Choroid plexus epithelial cell (primary cell): ENCODE results near the gene SPAM1.
A peak's percentile ranks its signal among the peaks of the same experiment; 100 is the strongest.

ENCODE experiments used
- DNase-seq: peaks from one replicate; pipeline ENCODE4 v3.0.0-alpha.2; 2010; ENCODE audit warnings: low read depth
- H3K4me3 ChIP-seq: 2 replicates; pipeline ENCODE4 v1.5.1; 2011; ENCODE audit warnings: low read depth, mild to moderate bottlenecking, control low read depth, low read length, moderate library complexity
- TF ChIP-seq, protein P1 (sequence below): conservative IDR thresholded peaks from 2 replicates; pipeline ENCODE4 v1.5.1; 2011; ENCODE audit warnings: low read depth, mild to moderate bottlenecking, control low read depth, inconsistent platforms, low read length, moderate library complexity

The SPAM1 gene

DNA sequence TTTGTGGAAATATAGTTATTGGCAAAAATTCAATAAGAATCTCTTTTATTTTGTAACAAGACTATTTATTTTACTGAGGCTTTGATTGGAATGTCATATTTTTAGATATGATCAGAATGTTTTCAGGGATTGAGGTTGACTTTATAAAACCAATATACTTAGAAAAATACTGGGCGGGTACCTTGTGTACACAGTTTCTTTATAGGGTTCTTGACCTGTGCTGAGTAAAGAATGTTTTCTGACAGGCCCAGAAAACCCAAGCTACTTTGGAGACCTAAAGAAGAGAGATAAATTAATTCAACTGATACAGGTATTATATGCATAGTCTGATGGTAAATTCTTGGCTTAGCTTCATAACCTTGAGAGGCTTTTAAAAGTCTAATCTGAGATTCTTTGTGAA is 23.9 kb upstream of the SPAM1 start:
- no peak for DNase-seq
- H3K4me3 ChIP-seq = no peak overlapping the region
- TF ChIP-seq, protein P1, sequence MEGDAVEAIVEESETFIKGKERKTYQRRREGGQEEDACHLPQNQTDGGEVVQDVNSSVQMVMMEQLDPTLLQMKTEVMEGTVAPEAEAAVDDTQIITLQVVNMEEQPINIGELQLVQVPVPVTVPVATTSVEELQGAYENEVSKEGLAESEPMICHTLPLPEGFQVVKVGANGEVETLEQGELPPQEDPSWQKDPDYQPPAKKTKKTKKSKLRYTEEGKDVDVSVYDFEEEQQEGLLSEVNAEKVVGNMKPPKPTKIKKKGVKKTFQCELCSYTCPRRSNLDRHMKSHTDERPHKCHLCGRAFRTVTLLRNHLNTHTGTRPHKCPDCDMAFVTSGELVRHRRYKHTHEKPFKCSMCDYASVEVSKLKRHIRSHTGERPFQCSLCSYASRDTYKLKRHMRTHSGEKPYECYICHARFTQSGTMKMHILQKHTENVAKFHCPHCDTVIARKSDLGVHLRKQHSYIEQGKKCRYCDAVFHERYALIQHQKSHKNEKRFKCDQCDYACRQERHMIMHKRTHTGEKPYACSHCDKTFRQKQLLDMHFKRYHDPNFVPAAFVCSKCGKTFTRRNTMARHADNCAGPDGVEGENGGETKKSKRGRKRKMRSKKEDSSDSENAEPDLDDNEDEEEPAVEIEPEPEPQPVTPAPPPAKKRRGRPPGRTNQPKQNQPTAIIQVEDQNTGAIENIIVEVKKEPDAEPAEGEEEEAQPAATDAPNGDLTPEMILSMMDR = no peak

DNA sequence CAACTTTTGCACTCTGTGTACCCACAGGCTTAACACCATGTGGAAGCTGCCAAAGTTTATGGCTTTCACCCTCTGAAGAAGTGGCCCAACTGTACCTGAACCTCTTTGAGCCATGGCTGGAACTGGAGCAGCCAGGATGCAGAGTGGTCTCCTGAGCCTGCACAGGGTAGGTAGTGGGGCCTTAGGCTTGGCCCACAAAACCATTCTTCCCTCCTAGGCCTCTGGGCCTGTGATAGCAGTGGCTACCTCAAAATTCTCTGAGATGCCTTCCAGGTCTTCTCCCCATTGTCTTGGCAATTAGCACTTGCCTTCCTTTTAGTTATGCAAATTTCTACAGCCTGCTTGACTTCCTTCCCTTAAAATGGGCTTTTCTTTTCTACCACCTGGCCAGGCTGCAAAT is 19.3 kb upstream of the SPAM1 start:
- H3K4me3 ChIP-seq = no peak overlapping the region
- DNase-seq = no peak
- TF ChIP-seq, protein P1 = no peak

DNA sequence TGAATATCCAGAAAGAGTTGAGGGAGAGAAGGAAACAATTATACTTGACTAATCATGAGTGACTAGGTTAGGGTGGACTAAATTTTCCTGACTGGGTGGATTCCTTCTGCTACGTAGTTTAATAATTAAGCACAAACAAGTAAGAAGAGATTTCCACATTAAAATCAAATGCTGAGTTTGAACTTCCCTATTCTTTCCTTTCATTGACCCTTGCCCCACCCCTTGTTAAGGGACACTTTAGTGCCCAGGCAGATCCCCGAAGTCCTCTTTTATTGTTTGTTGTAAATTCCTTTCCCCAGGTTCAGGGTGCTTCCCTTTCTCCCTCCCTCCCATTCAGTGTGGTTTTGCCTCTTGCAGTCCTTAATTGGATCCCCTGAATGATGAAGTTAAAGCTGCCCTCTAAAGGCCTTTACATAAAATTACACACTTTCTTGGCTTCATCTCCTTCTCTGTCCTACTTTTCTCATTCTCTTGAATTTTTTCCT is 8.8 kb upstream of the SPAM1 start:
- peak; percentile 52 for DNase-seq
- TF ChIP-seq, protein P1 = peak; percentile 53
- H3K4me3 ChIP-seq = no peak overlapping the region

DNA sequence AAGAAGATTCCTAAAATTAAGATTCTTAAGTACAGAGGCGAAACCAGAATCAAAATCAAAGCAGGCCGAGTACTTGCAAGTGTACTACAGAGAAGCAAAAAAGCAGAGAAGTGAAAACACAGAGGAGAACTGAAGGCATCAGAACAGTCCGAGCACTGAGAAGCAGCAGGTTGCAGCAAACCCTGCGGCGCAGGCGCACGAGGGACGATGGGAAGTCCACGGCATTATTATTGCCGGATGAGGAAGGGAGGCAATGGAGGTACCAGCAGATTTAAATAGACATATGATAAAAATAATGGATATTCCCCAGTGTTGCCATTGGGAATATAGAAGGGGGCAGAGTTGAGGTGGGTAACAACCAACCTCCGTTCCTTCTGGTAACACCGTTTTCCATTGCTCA is 7.2 kb upstream of the SPAM1 start:
- TF ChIP-seq, protein P1 = no peak
- H3K4me3 ChIP-seq = no peak overlapping the region
- DNase-seq = no peak

DNA sequence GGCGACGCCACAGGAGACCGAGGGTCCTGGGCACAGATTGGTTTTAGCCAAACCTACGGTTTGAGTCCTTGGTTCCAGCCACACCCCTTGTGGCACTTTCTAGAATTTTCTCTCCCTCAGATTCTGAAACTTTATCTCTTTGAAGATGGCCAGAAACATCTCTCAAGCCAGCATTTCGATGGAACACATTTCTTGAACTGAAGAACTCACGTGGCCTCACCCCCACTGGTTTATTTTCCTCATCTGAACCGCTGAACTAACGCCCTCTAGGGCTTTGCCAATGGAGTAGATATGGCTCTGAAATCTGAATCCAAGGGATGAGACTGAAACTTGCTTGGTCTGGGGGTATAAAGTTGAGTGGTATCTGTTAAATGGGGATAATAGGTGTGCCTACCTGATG is 6.7 kb upstream of the SPAM1 start:
- no peak for DNase-seq
- TF ChIP-seq, protein P1 = no peak
- H3K4me3 ChIP-seq = no peak overlapping the region

DNA sequence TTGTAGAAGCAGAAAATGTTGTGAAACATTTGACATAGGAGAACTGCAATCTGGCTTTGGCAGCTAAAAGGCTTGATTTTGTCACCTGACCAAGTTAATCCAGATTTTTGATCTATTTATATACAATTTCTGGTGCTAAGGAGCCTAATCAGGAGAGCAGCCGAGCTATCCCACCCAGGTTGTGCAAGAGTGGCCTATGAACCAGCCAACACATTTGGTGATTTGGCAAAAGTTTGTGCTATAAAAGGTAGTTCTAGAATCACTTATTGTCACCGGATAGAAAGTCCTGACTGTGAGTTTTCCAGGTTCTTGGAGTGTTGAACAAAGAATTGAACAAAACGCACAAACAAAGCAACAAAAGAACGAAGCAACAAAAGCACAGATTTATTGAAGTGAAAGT is 1.4 kb upstream of the SPAM1 start:
- H3K4me3 ChIP-seq = no peak overlapping the region
- TF ChIP-seq, protein P1 = no peak
- no peak for DNase-seq

DNA sequence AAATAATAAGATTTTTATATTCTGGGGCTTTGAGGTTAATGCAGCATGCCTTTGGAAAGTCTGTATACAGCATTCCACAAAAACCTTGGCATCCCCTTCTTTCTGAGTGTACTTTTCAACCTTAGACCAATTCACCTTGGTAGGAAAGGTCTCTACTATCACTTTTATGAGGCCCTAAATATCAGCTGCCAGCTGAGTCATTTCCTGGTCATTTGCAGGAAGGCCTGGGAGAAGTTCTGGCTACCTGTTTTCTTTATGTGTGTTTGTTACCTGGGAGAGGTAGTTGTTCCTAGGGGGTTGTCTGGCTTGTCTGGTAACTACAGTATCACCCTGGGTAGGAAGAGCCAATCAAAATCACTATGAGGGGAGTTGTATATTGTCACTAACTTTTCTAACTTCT is 4.1 kb downstream of the SPAM1 start:
- no peak for DNase-seq
- TF ChIP-seq, protein P1 = no peak
- no peak overlapping the region for H3K4me3 ChIP-seq
